ENCODE measurements around the gene UMPS. TPM values are rescaled to one million over a fixed set of nuclear protein-coding genes. Genes with fewer than 3 reads are reported as not detected.

Gene UMPS
- total and polyA plus RNA-seq, 2 of the 4 experiments (the other 2 are of a cell fraction) = 18.7 to 26.7 TPM

DNA sequence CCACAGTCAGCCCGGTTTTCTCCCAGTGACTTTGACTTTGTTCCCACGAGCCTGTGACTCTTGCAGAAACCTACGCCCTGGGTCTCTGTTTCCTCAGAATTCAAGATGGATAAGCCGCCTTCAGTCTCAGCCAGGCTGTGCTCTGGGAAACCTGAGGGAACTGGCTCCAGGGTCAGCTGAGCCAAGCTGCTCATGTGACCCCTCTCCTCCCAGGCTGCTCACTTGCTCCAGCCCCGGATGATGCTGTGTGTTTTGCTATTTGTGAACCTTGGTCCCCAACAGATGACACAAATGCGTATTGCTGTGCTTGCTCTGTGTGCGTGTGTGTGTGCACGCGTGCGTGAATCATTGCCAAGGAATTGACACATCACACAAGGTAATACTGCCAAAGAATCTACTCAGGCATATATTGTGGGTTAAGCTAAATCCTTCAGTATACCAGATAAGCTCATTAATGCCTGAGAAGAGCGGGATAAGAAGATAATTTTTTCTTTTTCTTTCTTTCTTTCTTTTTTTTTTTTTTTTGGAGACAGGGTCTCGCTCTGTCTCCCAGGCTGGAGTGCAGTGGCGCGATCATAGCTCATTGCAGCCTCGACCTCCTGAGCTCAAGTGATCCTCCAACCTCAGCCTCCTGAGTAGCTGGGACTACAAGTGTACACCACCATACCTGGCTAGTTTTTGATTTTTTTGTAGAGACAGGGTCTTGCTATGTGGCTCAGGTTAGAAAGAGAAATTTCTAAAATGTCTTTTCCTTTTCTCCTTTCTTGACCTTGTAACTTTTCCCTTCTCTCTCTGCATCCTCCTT is 29.2 kb upstream of the UMPS start:
- Histone ChIP-seq H4K20me1 (ENCODE audit: insufficient read depth, low read length) (no peaks in the 10 kb centered on the region), H3K23ac (ENCODE audit: low read depth, low read length) (peak overlapping the region; percentile 59), H3K9me1 (ENCODE audit: insufficient read depth, low read length) (peaks cover 4% of the 10 kb centered on the region), H3K4ac (ENCODE audit: low read depth, low read length) (peak overlapping the region; percentile 81), H2AK5ac (ENCODE audit: low read depth, low read length) (peak overlapping the region; percentile 68), H3K27me3 (ENCODE audit: control insufficient read depth, insufficient read depth, low read length) (no peaks in the 10 kb centered on the region), H3K79me1 (ENCODE audit: low read depth in 1 of 2, low read length in 2 of 2) (peaks cover 0 to 3% of the 10 kb centered on the region in 2 experiments; a peak in 1 of 4 replicates), H2BK20ac (ENCODE audit: low read depth, low read length) (peak overlapping the region; percentile 92), H3K18ac (ENCODE audit: low read depth, low read length) (peak overlapping the region; percentile 57), H2BK5ac (ENCODE audit: low read depth, low read length, poor library complexity, severe bottlenecking) (peak overlapping the region; percentile 45), H3K14ac (replicated peaks; ENCODE audit: low read depth, low read length) (peak overlapping the region; percentile 79), H4K5ac (ENCODE audit: low read depth, low read length) (peak overlapping the region; percentile 36; the same call in 1 of the 2 replicates), H4K91ac (ENCODE audit: insufficient read depth, low read depth, low read length) (peak overlapping the region; percentile 82), H3K4me1 (ENCODE audit: control insufficient read depth, insufficient read depth, low read length) (peaks cover 2% of the 10 kb centered on the region; the same call in 1 of the 2 replicates), H3K9me3 (ENCODE audit: control insufficient read depth, insufficient read depth, low read length) (no peaks in the 10 kb centered on the region), H2BK120ac (ENCODE audit: low read depth, low read length) (peak overlapping the region; percentile 85), H3K56ac (ENCODE audit: extremely low read depth, insufficient read depth, low read length) (0 out of 2 replicates have a peak overlapping the region, but pooled peaks have one; percentile 2), H4K8ac (ENCODE audit: low read depth in 2 of 2, low read length in 2 of 2) (peak overlapping the region; percentile 9 to 88), H3K4me3 (ENCODE audit: insufficient read depth, low read depth, low read length) (no peak overlapping the region), H2AFZ (replicated peaks; ENCODE audit: low read length, poor library complexity) (peak overlapping the region; percentile 74), H3K9ac (ENCODE audit: low read depth, low read length) (no peak overlapping the region), H3K36me3 (ENCODE audit: control insufficient read depth, insufficient read depth, low read length) (no peaks in the 10 kb centered on the region), H3K27ac (ENCODE audit: insufficient read depth, low read length) (no peak overlapping the region), H3K4me2 (ENCODE audit: low read depth, low read length) (no peak overlapping the region; the same call in 1 of the 2 replicates), H2BK15ac (ENCODE audit: low read depth, low read length) (peak overlapping the region; percentile 77; the same call in 2 of the 3 replicates), H2AK9ac (replicated peaks; ENCODE audit: low read depth, low read length, poor library complexity) (peak overlapping the region; percentile 73)
- POLR2A ChIA-PET (ENCODE audit: unreplicated experiment) = no interaction called here
- no TSS peak for BruUV-seq (replicated peaks)
- CTCF ChIA-PET = interaction anchor here (0.6 to 1.2 kb wide), 3 partner anchors 13 to 141 kb away, joined by 3 to 5 read pairs (median 3); no protein-coding TSS in a partner anchor
- no peak for TF ChIP-seq CHD1 (IDR thresholded peaks at IDR 0.05; ENCODE audit: low read depth, low read length)
- TF ChIP-seq, protein P1, sequence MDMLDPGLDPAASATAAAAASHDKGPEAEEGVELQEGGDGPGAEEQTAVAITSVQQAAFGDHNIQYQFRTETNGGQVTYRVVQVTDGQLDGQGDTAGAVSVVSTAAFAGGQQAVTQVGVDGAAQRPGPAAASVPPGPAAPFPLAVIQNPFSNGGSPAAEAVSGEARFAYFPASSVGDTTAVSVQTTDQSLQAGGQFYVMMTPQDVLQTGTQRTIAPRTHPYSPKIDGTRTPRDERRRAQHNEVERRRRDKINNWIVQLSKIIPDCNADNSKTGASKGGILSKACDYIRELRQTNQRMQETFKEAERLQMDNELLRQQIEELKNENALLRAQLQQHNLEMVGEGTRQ (IDR thresholded peaks at IDR 0.05; ENCODE audit: low read depth, low read length) = peak; percentile 48; the same call in 1 of the 2 replicates
- dilution Hi-C loops (cut with HindIII; ENCODE audit: low sequenced_read_pairs, unreplicated experiment) = no loop called here
- ATAC-seq (ENCODE audit: low read depth) (peak; percentile 19), DNase-seq (peak; percentile 37)
- intact Hi-C loops (cut with micrococcal nuclease) = no loop called here
- WGBS, 2 experiments (ENCODE audit: extremely low coverage in 2 of 2, insufficient read length in 1 of 2) = 80% methylated on average over 2 of the region's 15 CpGs; no CpG with 5 or more reads in 1 of the 2 experiments
- in situ Hi-C loops (cut with MboI; ENCODE audit: low sequenced_read_pairs) = no loop called here
